AG04450 (cell line): ENCODE results near the gene RARS1. TPM values are rescaled to one million over a fixed set of nuclear protein-coding genes. Genes with fewer than 3 reads are reported as not detected.

Experiments used
- CTCF ChIA-PET: fragments of 300-600, 350-600 bp; formaldehyde crosslinking; extraction: SDS; loops from one replicate; lab custom pipeline; 2022; ENCODE audit warnings: antibody characterized with exemption, inconsistent platforms; lab: Charles Lee
- POLR2A ChIA-PET: fragments of 350-600 bp; formaldehyde crosslinking; extraction: SDS; loops from one replicate; lab custom pipeline; 2021; ENCODE audit warnings: antibody characterized with exemption, inconsistent platforms; lab: Yijun Ruan, JAX
- DNase-seq: peaks from one replicate; pipeline ENCODE4 v3.0.0-alpha.2; 2011; ENCODE audit warnings: low read depth, low spot score
- H3K27ac ChIP-seq: one replicate; pipeline ENCODE4 v1.5.1; 2012; ENCODE audit warnings: low read depth, low read length, control low read depth
- H3K27me3 ChIP-seq: one replicate; pipeline ENCODE4 v1.6.0; 2012; ENCODE audit warnings: low read length; ENCODE audit not compliant: control insufficient read depth, insufficient read depth
- H3K4me3 ChIP-seq: 2 replicates; pipeline ENCODE4 v1.5.1; 2011; ENCODE audit warnings: mild to moderate bottlenecking, low read depth, low read length, control low read depth
- H3K9me3 ChIP-seq: 2 replicates; pipeline ENCODE4 v1.5.1; 2012; ENCODE audit warnings: low read length; ENCODE audit not compliant: control insufficient read depth, insufficient read depth
- polyA plus RNA-seq: library from polyadenylated mRNA; depleted of rRNA; stranded (reverse); fragments of >200 nt; gene quantifications from 2 replicates; pipeline ENCODE4 v1.2.3, GENCODE V29; 2011
- TF ChIP-seq, protein P1 (sequence below): IDR thresholded peaks from 2 replicates; pipeline ENCODE4 v1.5.1; 2011; ENCODE audit warnings: low read depth, low read length, control low read depth, inconsistent platforms

RARS1 gene
- polyA plus RNA-seq, 1 experiment: 147 TPM

DNA sequence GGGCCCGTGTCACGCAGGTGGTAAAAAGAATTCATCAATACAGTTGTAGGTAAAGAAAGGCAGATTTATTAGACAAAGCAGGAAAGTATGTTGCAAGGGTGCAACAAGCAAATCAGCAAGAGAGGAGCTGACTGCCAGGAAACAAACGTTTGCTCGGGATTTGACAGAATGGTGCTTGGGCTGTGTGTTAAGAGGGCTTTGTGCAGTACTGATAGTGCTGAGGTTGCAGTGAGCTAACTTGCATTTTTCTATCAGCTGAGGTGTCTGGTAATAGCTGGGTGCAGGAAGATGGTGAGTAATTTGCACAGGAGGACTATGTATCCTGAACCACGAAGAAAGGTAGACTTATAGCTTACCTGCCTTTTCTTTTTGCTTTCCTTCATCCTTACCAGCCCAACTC, 3.9 kb upstream of the RARS1 start:
- no peak overlapping the region for H3K4me3 ChIP-seq
- H3K27ac ChIP-seq: no peak overlapping the region
- H3K27me3 ChIP-seq: no peaks in the 10 kb centered on the region
- no peak for DNase-seq
- ChIA-PET POLR2A (no interaction called here), CTCF (interaction anchor here (1.2 to 7.8 kb wide), 3 partner anchors 187 to 213 kb away, joined by 4 to 104 read pairs (median 8); no protein-coding TSS in a partner anchor)
- no peaks in the 10 kb centered on the region for H3K9me3 ChIP-seq
- TF ChIP-seq, protein P1, sequence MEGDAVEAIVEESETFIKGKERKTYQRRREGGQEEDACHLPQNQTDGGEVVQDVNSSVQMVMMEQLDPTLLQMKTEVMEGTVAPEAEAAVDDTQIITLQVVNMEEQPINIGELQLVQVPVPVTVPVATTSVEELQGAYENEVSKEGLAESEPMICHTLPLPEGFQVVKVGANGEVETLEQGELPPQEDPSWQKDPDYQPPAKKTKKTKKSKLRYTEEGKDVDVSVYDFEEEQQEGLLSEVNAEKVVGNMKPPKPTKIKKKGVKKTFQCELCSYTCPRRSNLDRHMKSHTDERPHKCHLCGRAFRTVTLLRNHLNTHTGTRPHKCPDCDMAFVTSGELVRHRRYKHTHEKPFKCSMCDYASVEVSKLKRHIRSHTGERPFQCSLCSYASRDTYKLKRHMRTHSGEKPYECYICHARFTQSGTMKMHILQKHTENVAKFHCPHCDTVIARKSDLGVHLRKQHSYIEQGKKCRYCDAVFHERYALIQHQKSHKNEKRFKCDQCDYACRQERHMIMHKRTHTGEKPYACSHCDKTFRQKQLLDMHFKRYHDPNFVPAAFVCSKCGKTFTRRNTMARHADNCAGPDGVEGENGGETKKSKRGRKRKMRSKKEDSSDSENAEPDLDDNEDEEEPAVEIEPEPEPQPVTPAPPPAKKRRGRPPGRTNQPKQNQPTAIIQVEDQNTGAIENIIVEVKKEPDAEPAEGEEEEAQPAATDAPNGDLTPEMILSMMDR: no peak

DNA sequence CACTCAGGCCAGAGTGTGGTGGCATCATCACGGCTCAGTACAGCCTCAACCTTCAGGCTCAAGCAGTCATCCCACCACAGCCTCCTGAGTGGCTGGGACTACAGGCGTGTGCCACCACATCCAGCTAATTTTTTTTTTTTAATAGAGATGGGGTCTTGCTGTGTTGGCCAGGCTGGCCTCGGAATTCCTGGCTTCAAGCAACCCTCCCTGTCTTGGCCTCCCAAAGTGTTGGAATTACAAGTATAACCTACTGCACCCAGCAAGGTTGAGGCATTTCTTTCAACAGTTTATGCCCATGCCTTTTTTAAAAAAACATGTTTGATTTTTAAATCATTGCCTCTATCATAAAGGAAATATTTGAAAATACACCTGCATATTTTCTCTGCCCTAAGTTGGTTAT, 2.8 kb downstream of the RARS1 start:
- no peak for DNase-seq
- TF ChIP-seq, protein P1: no peak
- ChIA-PET CTCF (interaction anchor here (0.6 to 7.8 kb wide), 2 partner anchors 220 to 236 kb away, joined by 3 to 104 read pairs; no protein-coding TSS in a partner anchor), POLR2A (no interaction called here)
- Histone ChIP-seq H3K27me3 (no peaks in the 10 kb centered on the region), H3K4me3 (no peak overlapping the region), H3K9me3 (no peaks in the 10 kb centered on the region), H3K27ac (no peak overlapping the region)

DNA sequence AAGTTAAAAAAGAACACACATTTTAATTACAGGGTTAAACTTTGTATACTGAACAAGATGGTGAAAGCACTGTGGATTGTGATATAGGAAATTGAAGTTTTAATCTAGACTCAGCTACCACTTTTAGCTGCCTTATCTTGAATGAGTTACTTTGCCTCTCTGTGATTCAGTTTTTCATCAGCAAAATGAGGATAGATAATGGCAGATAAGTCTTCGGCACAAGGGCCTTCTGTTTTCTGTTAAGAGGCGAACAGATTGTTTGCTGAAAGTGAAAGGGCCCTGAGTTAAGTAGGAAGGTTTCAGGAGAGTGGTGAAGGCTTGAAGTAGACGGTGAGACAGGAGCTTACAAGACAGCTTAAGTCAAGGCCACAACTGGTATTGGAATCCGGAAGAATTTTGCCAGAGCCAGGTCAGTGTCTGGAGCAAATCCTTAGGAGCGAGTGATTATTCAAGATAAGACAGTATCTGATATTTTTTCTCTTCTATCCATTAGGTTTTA, 7.8 kb downstream of the RARS1 start:
- DNase-seq: no peak
- POLR2A ChIA-PET: no interaction called here
- H3K27ac ChIP-seq: no peak overlapping the region
- TF ChIP-seq, protein P1: no peak
- no peaks in the 10 kb centered on the region for H3K27me3 ChIP-seq
- H3K4me3 ChIP-seq: no peak overlapping the region
- H3K9me3 ChIP-seq: no peaks in the 10 kb centered on the region
- CTCF ChIA-PET: no interaction called here

DNA sequence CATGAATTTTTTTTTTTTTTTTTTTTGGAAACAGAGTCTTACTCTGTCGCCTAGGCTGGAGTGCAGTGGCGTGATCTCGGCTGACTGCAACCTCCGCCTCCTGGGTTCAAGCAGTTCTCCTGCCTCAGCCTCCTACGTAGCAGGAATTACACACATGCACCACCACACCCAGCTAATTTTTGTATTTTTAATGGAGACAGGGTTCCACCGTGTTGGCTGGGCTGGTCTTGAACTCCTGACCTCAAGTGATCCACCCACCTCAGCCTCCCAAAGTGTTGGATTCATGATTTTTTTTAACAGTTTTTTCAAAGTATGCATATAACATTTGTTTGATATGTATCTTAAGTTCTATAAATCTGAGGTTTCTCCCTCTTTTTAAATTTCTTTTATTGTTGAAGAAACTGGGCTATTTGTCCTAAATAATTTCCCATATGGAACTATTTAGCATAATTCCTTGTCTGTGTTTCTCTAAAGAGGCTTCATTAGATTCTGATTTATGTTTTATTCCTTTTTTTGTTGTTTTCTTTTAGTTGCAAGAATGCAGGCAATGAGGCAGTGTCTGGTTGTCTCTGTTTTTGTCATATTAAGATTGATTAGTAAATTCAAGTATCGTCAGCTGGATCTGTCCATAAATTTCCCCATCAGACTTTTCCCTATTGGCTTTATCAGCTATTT, 16.4 kb downstream of the RARS1 start:
- no peak for DNase-seq
- no peak overlapping the region for H3K27ac ChIP-seq
- no peaks in the 10 kb centered on the region for H3K27me3 ChIP-seq
- TF ChIP-seq, protein P1: no peak
- POLR2A ChIA-PET: no interaction called here
- no peak overlapping the region for H3K4me3 ChIP-seq
- no peaks in the 10 kb centered on the region for H3K9me3 ChIP-seq
- CTCF ChIA-PET: no interaction called here

DNA sequence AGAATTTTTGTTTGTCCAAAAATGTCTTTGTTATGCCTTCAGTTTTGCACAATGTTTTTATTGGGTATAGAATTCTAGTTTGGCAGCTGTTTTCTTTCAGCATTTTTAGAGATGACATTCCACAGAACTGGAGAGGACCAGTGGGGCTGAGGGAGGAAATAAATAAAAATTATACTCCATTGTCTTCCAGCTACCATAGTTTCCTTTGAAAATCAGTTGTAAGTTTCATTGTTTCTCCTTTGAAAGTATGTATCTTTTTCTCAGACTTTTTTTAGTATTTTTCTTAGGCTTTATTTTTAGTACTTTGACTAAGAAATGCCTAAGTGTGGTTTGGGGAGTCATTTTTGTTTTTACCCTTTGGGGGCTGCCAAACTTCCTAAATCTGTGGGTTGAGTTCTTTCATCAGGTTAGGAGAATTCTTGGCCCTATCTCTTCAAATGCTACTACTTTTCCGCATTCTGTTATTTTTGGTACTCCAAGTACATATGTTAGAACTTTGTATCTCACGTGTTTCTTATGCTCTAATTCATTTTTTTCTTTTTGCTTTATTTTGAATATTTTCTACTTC, 27.7 kb downstream of the RARS1 start:
- TF ChIP-seq, protein P1: no peak
- no peak for DNase-seq
- Histone ChIP-seq H3K9me3 (peaks cover 4% of the 10 kb centered on the region), H3K27ac (no peak overlapping the region), H3K4me3 (no peak overlapping the region), H3K27me3 (no peaks in the 10 kb centered on the region)
- POLR2A ChIA-PET: no interaction called here
- CTCF ChIA-PET: interaction anchor here (1.1 to 1.5 kb wide), 2 partner anchors 244 to 245 kb away, joined by 3 to 9 read pairs; no protein-coding TSS in a partner anchor
